DMS53 treated with DMSO at 0.1 percent for 48 hours (cell line): ENCODE data around the gene HPSE2.
"Not testable (repeated sequence)": the region's sequence is repeated elsewhere in the genome, so short reads cannot be mapped to it uniquely, and the experiment has no call there.

Experiments
- DNase-seq: peaks from one replicate; lab custom pipeline; 2025; ENCODE audit not compliant: unreplicated experiment; lab: John Stamatoyannopoulos, UW

Gene HPSE2

DNA sequence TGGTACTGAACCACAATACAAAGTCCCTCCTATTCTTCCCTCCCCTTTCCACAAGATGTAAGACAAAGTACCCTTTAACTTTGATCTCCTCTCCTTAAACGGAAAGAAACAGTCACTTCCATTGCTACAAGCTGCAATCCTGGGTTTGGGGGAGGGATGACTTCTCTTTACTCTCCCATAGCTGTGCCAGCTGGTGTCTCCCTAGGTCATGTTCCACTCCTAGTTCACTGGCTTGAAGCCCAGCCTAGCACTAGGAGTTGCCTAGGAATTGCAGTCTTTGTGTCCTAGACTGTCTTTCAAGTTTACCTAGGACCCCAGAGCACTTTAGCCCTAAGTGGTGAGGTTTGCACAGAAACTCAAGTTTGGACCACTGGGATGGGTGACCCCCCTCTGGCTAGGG lies 311.1 kb downstream of the HPSE2 start:
- DNase-seq: no peak

DNA sequence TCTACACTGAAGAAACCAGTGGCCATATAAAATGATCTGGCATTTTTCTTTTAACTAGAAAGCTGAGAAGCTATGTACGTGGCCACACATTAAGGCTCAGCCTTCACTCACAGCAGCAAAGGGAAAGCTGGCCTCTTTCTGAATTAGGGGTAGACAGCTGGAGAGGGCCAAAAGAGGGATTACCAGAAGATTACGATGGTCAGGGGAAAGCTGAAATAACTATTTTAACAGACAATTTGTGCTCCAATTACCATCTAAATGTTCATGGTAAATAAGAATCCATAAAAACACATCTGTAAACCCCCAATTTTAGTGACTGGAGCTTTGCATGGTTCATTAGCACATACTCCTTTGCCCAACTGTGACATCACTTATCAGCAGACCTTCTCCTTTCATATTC lies 314.3 kb downstream of the HPSE2 start:
- DNase-seq: no peak

DNA sequence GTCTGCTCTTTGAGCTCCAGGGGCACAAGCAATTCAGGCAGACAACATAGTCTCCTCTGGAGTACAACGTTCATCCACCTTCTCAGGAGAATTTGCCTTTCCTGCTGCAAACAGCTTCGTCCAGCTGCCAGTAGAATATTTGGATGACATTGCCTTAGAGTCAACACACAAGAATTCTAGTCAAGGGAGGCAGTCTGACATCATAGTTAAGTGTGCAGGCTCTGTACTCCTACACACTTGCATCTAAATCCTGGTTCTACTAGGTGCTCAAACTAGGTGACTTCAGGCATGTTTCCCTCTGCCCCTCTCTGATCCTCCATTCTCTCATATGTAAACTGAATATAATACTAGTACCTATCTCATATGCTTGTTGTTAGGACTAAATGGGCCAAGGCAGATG lies 314.8 kb downstream of the HPSE2 start:
- no peak for DNase-seq

DNA sequence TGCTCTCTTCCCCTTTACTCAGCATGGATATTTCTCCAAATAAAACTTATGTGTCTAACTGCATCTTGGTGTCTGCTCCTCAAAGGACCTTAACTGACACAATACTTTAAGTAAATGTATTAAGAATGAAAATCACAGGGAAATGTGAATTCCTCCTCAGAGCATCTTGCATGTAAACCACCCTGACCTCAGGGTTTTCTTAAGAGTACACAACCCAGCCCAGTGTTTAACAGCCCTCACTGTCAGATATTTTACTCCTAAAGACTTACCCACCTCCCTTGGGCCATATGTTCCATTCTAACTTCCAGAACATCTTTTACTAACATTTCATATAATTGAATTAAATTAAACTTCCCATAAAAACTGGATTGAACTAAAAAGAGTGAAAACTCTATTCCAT lies 315.3 kb downstream of the HPSE2 start:
- DNase-seq: no peak

DNA sequence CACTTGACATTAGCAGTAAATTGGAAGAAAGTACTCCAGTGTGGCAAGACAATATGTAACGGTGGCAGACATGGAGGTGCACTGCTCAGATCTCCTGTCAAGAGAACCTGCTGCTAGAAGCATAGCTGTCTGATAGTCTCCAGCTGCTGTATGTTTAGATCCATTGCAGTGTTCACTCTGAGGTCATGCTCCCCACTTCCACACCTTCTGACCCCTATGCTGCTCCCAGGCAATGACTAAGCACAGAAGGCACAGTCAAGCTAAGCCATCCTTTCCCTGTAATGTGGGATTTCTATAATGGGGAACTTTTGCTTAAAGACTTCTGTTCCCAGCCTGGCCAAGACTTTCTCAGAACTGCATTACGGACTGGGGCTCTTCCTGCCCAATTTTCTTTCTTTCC lies 315.8 kb downstream of the HPSE2 start:
- DNase-seq: no peak

DNA sequence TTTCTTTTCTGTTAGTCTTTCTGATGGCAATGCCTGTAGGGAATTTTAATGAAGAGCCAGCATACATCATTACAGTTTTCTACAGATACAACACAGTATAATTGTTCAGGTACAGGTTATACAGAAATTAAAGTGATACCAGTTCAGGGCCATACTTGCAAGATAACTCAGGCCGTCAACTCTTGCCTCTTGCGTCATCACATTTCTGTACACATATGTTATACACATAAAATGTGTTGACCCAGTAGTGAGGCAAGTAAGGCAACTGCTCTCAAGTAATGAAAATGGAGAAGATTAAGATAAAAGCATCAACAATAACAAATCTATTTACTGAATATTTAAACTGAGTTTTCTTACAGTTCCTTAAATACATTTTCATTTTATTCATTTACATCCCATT lies 317.8 kb downstream of the HPSE2 start:
- no peak for DNase-seq

DNA sequence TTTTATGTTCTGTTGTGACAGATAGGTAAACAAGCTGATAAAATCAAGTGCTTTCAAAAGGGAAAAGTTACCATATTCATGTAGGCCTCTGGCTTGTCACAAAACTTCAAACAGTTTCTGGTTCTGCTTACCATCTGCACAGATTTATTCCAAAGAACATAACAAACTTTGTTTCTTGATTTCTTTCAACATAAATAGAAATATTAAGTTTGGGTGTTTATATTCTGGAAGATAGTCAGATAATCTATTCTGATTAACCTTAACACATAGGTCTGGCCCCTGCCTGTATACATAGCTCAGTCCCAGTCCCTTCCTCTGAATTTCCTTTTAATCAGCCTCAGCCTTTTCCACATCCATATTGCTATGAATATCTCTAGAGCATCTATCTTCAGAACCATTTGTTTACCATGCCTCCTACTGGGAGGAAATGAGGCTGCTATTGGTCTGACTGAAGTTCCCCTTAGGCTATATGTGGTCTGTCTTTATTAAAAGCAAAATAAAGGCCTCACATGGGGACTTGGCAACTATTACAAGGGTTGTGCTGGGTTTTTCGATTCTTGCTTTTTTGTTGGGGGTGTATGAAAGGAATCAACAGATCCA lies 319.0 kb downstream of the HPSE2 start:
- no peak for DNase-seq

DNA sequence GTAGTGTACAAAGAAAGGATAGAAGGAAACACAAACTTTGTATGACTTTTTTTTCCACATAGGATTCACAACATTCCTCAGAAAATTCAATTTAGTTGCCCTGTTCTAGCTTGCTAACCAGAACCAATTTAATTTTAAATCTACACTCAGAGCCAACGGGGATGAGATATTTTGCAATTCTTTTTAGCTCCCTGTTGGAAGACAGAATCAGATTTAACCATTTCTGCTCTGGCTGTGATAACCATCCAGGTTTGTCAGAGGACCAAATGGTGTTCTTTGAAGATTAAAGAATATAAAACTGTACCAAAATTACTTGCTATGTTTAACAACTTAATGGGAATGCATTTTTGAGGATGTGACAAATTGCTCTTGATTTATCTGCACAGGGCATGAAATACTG lies 319.7 kb downstream of the HPSE2 start:
- no peak for DNase-seq

DNA sequence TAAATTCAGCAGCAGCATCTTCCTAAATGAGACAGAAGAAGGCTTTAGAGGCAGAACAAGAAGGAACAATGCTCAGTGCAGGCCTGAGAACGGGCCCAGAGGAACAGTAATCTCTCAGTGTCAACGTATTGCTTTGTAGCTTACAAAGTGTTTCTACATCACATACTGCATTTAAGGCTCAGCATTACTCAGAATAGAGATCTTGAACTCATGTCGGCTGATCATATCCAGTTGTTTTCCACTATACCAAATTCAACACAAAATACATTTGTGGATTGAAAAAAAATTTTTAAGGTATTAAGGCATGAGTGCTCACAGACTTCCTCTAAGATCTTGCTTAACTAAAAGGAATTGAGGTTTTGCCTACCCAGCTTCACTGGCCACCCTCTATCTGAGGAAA lies 325.1 kb downstream of the HPSE2 start:
- no peak for DNase-seq

DNA sequence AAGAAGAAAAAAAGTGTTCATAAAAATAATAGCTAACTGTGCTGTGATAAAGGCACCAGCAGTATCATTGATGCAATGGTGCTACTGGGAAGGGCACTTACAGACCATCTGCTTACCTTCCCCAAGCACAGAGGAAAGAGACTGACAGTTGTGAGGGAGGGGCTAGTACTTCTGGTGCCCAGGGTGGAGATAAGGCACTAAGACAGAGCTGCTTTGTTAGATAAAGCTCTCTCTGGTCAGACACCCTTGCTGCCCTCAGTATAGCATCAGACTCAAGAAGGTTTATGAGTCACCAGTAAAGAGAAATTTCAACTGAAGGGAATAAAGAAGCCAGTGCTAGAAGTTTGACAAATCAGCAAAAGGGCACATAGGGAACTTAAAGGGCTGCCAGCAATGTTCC lies 325.6 kb downstream of the HPSE2 start:
- no peak for DNase-seq

DNA sequence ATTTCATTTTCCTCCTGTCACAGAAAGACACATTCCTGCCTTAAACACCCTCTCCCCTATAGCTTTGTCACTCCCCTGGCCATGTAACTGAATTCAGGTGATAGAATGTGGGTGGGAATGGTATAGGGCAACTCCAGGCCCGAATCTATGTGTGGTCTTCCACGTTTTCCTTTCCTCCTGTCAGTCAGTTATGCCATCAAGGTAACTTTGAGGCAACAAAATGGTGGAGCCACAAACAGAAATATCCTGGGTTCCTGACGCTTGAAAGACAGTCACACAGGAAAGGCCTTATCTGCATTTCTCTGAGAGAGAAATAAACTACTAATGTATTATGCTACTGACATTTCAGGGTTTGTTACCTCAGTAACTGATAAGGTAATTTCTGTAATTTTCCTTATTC lies 326.8 kb downstream of the HPSE2 start:
- no peak for DNase-seq

DNA sequence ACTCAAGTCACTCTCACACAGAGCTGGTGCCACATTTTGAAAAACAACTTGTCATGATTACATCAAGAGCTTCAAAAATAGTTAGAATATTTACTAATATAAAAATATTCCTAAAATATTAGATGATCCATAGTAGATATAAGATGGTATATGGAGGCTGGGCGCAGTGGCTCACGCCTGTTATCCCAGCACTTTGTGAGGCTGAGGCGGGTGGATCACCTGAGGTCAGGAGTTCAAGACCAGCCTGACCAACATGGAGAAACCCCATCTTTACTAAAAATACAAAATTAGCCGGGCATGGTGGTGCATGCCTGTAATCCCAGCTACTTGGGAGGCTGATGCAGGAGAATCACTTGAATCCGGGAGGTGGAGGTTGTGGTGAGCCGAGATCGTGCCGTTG lies 327.4 kb downstream of the HPSE2 start:
- not testable (repeated sequence) for DNase-seq

DNA sequence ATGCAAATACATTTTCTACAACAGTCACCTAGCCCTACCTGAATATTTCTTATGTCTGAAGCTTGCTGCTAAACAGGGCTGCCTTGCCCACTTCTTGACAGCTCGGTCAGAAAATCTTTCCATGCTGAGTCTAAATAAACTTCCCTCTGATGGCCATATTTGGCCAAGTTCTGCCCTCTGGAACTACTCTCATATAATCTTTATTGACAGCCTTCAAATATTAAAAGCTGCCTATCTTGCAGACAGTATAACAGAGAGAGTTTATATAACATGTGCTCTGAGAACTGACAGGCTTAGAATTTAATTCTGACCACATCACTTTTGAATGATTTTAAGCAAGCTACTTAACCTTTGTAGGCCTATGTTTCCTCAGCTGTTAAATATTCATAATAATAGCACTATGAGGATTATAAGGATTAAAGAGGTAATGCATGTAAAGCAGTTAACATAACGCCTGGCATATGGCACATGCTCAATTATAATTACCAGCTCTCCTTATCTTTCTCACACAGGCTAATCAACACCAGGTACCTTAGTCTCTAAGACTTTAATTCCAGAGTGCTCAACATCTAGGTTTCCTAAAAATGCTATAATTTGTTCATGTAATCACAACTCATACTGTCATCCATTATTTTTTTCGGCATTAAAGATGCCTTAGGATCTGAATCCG lies 334.1 kb downstream of the HPSE2 start:
- DNase-seq: no peak

DNA sequence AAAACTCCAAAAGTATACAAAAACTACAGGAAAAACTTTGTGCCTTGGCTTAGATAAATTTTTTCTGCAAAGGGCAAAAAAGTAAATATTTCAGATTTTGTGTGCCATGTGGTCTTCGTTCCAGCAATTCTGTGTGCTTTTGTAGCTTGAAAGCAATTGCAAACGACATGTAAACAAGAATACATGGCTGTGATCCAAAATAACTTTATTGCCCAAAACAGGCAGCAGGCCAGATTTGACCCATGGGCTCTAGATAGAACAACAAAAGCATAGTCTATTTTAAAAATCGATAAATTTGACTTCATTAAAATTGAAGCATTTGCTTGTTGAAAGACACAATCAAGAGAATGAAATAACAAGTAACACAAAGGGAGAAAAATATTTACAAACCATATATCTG lies 336.6 kb downstream of the HPSE2 start:
- DNase-seq: no peak

DNA sequence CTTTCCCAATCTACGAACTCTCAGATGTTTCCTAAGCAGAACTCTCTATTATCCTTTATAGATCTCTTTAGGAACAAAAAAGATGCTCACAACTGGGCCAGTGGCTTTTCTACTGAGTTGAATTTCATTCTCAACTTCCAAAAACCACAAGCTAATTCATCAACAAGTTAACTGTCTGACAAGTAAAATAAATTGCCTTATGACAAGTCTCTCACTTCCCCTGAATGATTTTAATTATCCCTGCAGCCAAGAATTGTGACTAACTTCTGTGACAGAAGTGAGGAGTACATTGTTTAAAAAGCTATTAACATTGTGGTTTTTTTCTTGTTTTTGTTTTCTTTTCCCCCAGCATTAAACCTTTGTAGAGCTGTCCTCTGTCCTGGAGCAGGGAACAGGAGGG lies 343.1 kb downstream of the HPSE2 start:
- no peak for DNase-seq

DNA sequence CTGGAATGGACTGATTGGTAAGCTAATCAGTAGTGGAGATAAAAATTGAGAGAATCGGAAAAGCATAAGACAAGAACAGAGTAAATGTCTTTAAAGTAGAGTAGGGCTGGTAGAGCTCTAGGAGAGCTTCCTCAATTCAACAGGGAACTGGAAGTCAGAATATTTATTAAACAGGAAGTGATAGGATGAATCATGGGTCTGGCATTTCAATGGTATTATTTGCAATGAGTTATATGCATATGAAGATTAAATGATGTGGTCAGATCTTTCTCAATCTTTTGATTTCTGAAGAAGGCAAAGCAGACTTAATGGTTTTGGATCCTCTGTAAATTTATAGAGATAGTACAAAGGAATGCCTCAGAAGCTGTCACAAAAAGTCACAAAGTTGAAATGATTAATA lies 349.0 kb downstream of the HPSE2 start:
- DNase-seq: no peak

DNA sequence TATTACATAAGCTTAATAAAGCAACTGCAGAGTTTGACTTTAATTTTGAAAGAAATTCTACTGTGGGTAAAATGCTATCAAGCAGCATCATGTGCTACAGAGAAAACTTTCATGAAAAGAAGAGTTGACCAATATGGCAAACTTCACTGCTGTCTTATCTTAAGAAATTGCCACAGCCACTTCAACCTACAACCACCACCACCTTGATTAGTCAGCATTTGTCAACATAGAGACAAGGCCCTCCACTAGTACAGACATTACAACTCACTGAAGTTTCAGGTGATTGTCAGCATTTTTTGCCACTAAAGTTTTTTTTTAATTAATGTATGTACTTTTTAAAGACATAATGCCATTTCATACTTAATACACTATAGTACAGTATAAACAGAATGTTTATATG lies 350.3 kb downstream of the HPSE2 start:
- DNase-seq: no peak

DNA sequence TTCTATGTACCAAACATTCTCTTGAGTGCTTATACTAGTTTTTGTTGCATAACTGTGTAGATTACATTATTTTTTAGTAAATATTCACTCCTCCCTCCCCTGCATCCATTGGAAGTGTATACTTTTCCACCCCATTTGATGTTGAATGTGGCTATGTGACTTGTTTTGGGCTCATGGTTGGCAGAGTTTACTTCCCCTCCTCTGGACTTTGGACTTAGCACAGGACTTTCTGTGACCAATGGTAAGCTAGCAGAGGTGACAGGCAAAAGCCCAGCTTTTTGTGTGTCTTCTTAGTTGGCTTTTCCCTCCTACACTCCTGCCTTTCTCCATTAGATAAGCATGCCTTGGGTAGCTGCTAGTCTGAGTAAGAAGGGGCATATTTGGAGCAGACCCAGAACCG lies 353.9 kb downstream of the HPSE2 start:
- no peak for DNase-seq

DNA sequence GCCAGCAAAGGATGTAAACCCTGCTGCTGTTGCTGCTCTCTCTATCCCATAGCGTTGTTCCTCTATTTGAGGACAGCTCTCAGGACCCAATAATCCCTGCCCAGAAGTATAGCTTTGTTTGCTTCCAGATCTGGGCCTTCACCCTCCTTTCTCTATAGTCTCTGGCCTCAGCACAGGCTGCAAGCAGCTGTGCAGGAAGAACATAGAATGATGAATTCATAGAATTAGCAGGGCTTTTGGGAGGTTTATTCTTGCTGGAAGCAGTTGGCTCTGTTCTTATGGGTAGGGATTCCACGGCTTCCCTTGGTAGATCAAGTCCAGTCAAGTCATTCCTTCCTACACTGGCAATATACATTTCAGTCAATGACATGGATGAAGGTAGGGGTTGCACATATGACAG lies 354.7 kb downstream of the HPSE2 start:
- DNase-seq: no peak

DNA sequence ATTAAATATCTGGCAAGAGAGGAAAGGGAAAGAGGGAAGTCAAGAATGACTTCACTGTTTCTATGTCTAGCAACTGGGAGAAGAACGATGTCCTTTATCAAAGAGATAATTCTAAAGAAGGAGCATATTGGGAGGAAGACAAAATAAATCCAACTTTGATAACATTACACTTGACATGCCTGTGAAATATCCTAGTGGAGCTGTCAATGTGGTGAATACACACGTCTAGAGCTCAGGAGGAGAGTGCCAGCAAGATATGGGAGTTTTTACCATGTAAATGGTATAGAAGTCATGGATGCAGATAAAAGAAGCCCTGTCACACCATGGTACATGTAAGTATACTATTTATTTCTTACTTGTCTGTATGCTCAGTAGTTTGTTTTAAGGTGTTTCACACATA lies 356.7 kb downstream of the HPSE2 start:
- DNase-seq: no peak

DNA sequence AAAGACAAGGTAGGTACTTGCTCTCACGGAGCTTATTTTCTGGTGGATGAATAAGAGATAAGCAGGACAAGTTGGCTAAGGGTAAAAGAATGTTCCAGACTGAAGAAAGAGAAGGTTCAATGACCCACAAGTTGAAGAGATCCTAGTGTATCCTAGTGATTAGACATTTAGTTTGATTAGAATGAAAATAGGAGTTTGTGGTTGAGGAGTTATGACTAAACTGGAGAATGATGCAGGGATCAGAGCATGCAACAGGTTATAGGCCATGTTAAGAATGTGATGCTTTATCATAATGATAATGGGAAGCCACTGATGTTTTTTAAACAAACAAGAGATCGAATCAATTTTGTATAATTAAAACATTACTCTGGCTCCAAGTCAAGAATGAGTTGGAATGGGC lies 357.2 kb downstream of the HPSE2 start:
- no peak for DNase-seq

DNA sequence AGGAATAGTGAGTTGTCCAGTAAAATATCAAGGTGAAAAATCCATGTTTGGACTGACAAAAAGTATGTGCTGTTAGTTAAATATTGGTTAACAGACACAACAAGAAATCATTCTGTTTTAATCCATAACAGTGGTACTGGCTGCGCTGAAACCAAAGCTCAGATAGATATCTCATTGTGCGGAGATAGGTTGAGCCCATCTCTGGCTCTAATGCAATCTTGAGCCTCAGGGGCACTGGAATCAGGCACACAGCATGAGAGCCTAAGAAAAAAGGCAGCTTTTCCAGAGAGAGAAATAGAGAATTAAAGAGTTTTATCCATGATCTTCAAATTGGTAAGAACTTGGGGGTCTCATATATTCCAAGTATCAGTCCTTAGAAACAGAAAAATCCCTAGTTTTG lies 373.7 kb downstream of the HPSE2 start:
- no peak for DNase-seq

DNA sequence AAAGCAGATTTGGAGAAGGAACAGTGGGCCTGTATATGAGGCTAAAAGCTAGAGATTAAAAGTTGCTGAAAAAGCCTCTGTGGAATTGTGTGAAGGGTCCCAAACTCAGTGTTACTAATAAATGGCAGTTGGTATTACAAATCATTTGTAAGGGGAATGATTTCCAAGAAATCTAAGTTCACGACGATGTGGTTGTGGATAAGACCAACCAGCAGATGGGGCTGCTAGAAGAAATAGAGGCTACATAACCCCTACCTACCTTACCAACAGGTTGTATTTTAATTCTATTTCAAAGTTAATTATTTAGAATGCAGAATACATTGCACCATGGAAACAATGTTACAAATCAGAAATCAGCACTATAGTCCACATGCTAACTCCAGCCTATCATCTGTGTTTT lies 377.1 kb downstream of the HPSE2 start:
- no peak for DNase-seq
